GM23248 (cell line): ENCODE measurements around the gene TBC1D2.

Source experiments
- EZH2 ChIP-seq: fragments of 200-600 bp; sonication (generic); IDR thresholded peaks from 2 replicates; pipeline ENCODE4 v1.6.1; 2018; ENCODE audit warnings: antibody characterized with exemption, mild to moderate bottlenecking; ENCODE audit not compliant: insufficient read depth, poor library complexity, severe bottlenecking
- EZH2phosphoT487 ChIP-seq: fragments of 200-600 bp; sonication (generic); IDR thresholded peaks from 2 replicates; pipeline ENCODE4 v1.6.1; 2018; ENCODE audit warnings: antibody characterized with exemption, moderate library complexity, mild to moderate bottlenecking, low read depth; ENCODE audit not compliant: insufficient read depth

GRCh38 chr9:98227883-98228282 lies 27.6 kb downstream of the TBC1D2 start:
- TF ChIP-seq EZH2, result no peak
- no peak for TF ChIP-seq EZH2phosphoT487
